Endothelial cell of umbilical vein (primary cell): ENCODE data around the gene FAM3A. TPM values are rescaled to one million over a fixed set of nuclear protein-coding genes. Genes with fewer than 3 reads are reported as not detected.

Experiments used
- BruUV-seq: library from RNA; stranded (reverse); fragments of 400-500 nt; replicated peaks from 2 replicates; lab custom pipeline; 2021; lab: Mats Ljungman, UMichigan
- CTCF ChIA-PET: fragments of 300-600, 350-600 bp; sonication (Branson Sonifier 250); formaldehyde crosslinking; loops from one replicate; lab custom pipeline; 2021; ENCODE audit warnings: antibody characterized with exemption, inconsistent platforms; lab: Charles Lee
- POLR2A ChIA-PET: fragments of 300-600, 350-600 bp; sonication (Branson Sonifier 250); formaldehyde crosslinking; loops from one replicate; lab custom pipeline; 2021; ENCODE audit warnings: antibody characterized with exemption, inconsistent platforms; lab: Charles Lee
- DNase-seq: peaks from one replicate; pipeline ENCODE4 v3.0.0-alpha.2; 2011; ENCODE audit warnings: low read depth, low spot score
- FAIRE-seq: peaks from 2 replicates; lab custom pipeline; 2011; peaks lifted over from hg19 to GRCh38; lab: Jason Lieb, UNC
- H2AFZ ChIP-seq: 2 replicates; pipeline ENCODE4 v1.6.0; 2012; ENCODE audit warnings: low read depth, low read length, control low read depth, inconsistent platforms
- H3K27ac ChIP-seq: 2 replicates; pipeline ENCODE4 v1.5.1; 2011; ENCODE audit warnings: low read depth, mild to moderate bottlenecking, control low read depth, low read length, moderate library complexity; ENCODE audit not compliant: insufficient read depth
- H3K27me3 ChIP-seq, 2 experiments: 2 replicates each; pipeline versions ENCODE4 v1.6.0 to v1.6.1; 2011; ENCODE audit warnings: low read length in 2 of 2, mixed read lengths in 1 of 2; ENCODE audit not compliant: control insufficient read depth in 2 of 2, insufficient read depth in 2 of 2
- H3K36me3 ChIP-seq, 2 experiments: 2 replicates in 1 of 2; 3 replicates in 1 of 2; pipeline ENCODE4 v1.5.1; 2011; ENCODE audit warnings: low read length in 2 of 2, mild to moderate bottlenecking in 1 of 2, moderate library complexity in 1 of 2; ENCODE audit not compliant: control insufficient read depth in 2 of 2, insufficient read depth in 2 of 2; ENCODE audit errors: extremely low read depth in 1 of 2
- H3K4me1 ChIP-seq: 3 replicates; pipeline ENCODE4 v1.5.1; 2011; ENCODE audit warnings: mild to moderate bottlenecking, low read length; ENCODE audit not compliant: control insufficient read depth, insufficient read depth; ENCODE audit errors: extremely low read depth
- H3K4me2 ChIP-seq: 2 replicates; pipeline ENCODE4 v1.6.1; 2011; ENCODE audit warnings: low read length, control low read depth, mixed read lengths; ENCODE audit not compliant: insufficient read depth
- H3K4me3 ChIP-seq, 3 experiments: fragments of 200-600 bp in 1 of 3; sonication (generic), shearing (Covaris generic) in 1 of 3; replicated peaks in 1 of 3; 2 replicates each; pipeline ENCODE4 v1.5.1; 2011 to 2016; ENCODE audit warnings: control low read depth in 3 of 3, low read length in 3 of 3, mild to moderate bottlenecking in 2 of 3, inconsistent platforms in 1 of 3, low read depth in 1 of 3, moderate library complexity in 1 of 3; ENCODE audit not compliant: insufficient read depth in 1 of 3
- H3K79me2 ChIP-seq: 2 replicates; pipeline ENCODE4 v1.6.0; 2012; ENCODE audit warnings: low read length, inconsistent platforms; ENCODE audit not compliant: control insufficient read depth, insufficient read depth
- H3K9ac ChIP-seq: replicated peaks from 2 replicates; pipeline ENCODE3; 2011; ENCODE audit warnings: low read length, control low read depth; ENCODE audit not compliant: insufficient read depth; ENCODE audit errors: extremely low read depth
- H3K9me1 ChIP-seq: replicated peaks from 3 replicates; pipeline ENCODE4 v1.6.0; 2011; ENCODE audit warnings: mild to moderate bottlenecking, low read length; ENCODE audit not compliant: control insufficient read depth, insufficient read depth; ENCODE audit errors: extremely low read depth
- H3K9me3 ChIP-seq: replicated peaks from 2 replicates; pipeline ENCODE4 v1.5.1; 2012; ENCODE audit warnings: low read length, inconsistent platforms; ENCODE audit not compliant: control insufficient read depth, insufficient read depth
- H4K20me1 ChIP-seq: replicated peaks from 2 replicates; pipeline ENCODE3; 2011; ENCODE audit warnings: mild to moderate bottlenecking, low read length; ENCODE audit not compliant: control insufficient read depth, insufficient read depth; ENCODE audit errors: extremely low read depth
- POLR2A ChIP-seq: IDR thresholded peaks from 2 replicates; pipeline ENCODE4 v1.6.1; 2012; ENCODE audit warnings: low read depth, mild to moderate bottlenecking, control low read depth, low read length
- POLR2AphosphoS5 ChIP-seq: IDR thresholded peaks from 2 replicates; pipeline ENCODE4 v1.6.1; 2012; ENCODE audit warnings: low read depth, mild to moderate bottlenecking, control low read depth, low read length, moderate library complexity; ENCODE audit not compliant: insufficient read depth
- dilution Hi-C: fragments of 300-500 bp; cut with MboI; formaldehyde crosslinking; loops from one replicate; pipeline ENCODE4 v1.15.0; 2019; ENCODE audit warnings: low sequenced_read_pairs; ENCODE audit not compliant: extremely low pct_ligation_motif_present
- intact Hi-C: fragments of 100-400 bp; cut with micrococcal nuclease; formaldehyde crosslinking; loops from one replicate; pipeline ENCODE4 v1.10.0; 2022
- polyA plus RNA-seq, 4 experiments: library from polyadenylated mRNA; depleted of rRNA in 3 of 4; stranded (reverse) in 3 of 4; unstranded in 1 of 4; fragments of >200 nt; gene quantifications; 2 replicates each; pipeline versions ENCODE4 v1.2.1 to v1.2.3, GENCODE V29; 2011 to 2012; ENCODE audit warnings: missing spikeins in 1 of 4
- total RNA-seq: library from RNA; stranded (reverse); gene quantifications from 2 replicates; pipeline ENCODE4 v1.2.3, GENCODE V29; 2021
- TF ChIP-seq, protein P1 (sequence below): IDR thresholded peaks from 2 replicates; pipeline ENCODE4 v1.6.1; 2011; ENCODE audit not compliant: insufficient read depth, insufficient read length
- TF ChIP-seq, protein P2 (sequence below), 2 donors: IDR thresholded peaks; 1 replicate in 1 of 2; 2 replicates in 1 of 2; pipeline ENCODE4 v1.5.1; 2011; ENCODE audit warnings: low read length in 2 of 2, mild to moderate bottlenecking in 2 of 2, moderate library complexity in 2 of 2, control low read depth in 1 of 2, inconsistent platforms in 1 of 2, low read depth in 1 of 2; ENCODE audit not compliant: insufficient read depth in 1 of 2; ENCODE audit errors: extremely low read depth in 1 of 2

The FAM3A gene
- total and polyA plus RNA-seq, 2 donors (not counting 3 experiments of a cell fraction or from before 2014, with no cell fraction given): 32.0 to 42.9 TPM

DNA sequence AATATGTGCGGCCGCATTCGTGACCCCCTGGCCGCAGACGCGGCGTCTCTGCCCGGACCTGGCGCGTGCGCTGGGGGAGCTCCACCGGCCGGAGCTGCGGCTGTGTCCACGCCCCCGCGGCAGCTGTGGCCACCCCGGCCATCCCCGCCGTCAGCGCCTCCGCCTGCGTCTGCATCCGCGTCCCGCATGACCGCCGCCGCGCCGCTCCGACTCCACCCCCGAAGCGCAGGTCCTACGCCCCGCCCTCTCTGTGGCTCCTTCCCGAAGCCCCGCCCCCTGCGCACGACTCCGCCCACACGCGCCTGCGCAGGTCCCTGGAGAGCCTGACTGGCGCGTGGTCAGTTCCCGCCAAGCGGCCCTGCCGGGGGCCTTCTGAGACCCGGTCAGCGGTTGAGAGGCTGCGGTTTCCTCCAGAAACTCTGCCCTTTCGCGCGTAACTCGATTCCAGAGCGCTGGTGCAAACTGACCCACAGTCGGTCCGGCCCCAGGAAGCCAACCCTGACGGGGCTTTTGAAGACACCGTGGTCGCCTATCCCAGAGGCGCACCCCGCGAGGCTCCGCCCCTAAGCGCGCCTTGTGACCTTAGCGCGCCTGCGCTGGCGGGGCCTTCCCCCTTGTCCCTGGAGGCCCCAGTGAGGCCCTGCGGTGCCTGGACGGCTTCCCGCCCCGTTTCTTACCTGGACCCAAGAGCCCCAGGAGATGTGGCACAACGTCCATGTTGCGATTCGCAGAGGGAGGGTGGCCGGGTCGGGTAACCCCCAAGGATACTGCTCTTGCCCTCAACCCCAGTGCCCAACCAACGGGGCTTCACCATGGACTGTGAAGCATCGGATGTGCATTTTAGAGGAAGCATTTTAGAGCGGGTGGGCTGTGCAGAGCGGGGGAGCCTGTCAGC is 37.1 kb downstream of the FAM3A start, which contains the start of gene LAGE3:
LAGE3 (minus strand) TSS at position 554 of the 895 bp plus-strand sequence; CDS start at position 188, 366 bp downstream.
- H3K27ac ChIP-seq: peak within 1 kb of the TSS; percentile 41
- dilution Hi-C loops (no loop called here), intact Hi-C loops (loop anchor here (2.0 to 5.0 kb wide), 3 partner anchors 20 to 38 kb away; partner anchors contain the start of genes FAM3A, FAM50A and PLXNA3)
- peak within 1 kb of the TSS; percentile 76 for H3K4me2 ChIP-seq
- FAIRE-seq (peak; percentile 84), DNase-seq (peak; percentile 92)
- H3K4me1 ChIP-seq: peaks cover 9% of the 10 kb centered on the region
- H3K9me1 ChIP-seq: no peaks in the 10 kb centered on the region
- POLR2A ChIA-PET: interaction anchor here (0.7 to 1.1 kb wide), 3 partner anchors 8 to 57 kb away, joined by 3 to 7 read pairs (median 7); partner anchors contain the start of gene SLC10A3
- no peaks in the 10 kb centered on the region for H3K79me2 ChIP-seq
- TF ChIP-seq POLR2A (peak; percentile 25), POLR2AphosphoS5 (peak; percentile 58)
- TF ChIP-seq, protein P1, sequence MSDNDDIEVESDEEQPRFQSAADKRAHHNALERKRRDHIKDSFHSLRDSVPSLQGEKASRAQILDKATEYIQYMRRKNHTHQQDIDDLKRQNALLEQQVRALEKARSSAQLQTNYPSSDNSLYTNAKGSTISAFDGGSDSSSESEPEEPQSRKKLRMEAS: peak; percentile 47
- TF ChIP-seq, protein P2, sequence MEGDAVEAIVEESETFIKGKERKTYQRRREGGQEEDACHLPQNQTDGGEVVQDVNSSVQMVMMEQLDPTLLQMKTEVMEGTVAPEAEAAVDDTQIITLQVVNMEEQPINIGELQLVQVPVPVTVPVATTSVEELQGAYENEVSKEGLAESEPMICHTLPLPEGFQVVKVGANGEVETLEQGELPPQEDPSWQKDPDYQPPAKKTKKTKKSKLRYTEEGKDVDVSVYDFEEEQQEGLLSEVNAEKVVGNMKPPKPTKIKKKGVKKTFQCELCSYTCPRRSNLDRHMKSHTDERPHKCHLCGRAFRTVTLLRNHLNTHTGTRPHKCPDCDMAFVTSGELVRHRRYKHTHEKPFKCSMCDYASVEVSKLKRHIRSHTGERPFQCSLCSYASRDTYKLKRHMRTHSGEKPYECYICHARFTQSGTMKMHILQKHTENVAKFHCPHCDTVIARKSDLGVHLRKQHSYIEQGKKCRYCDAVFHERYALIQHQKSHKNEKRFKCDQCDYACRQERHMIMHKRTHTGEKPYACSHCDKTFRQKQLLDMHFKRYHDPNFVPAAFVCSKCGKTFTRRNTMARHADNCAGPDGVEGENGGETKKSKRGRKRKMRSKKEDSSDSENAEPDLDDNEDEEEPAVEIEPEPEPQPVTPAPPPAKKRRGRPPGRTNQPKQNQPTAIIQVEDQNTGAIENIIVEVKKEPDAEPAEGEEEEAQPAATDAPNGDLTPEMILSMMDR (IDR thresholded peaks at IDR 0.05; ENCODE audit: extremely low read depth in 1 of 2, insufficient read depth in 1 of 2, low read depth in 1 of 2, low read length in 2 of 2): no peak
- H4K20me1 ChIP-seq: no peaks in the 10 kb centered on the region
- CTCF ChIA-PET: no interaction called here
- no TSS peak for BruUV-seq
- peak within 1 kb of the TSS; percentile 47 for H3K9ac ChIP-seq
- H2AFZ ChIP-seq: peak within 1 kb of the TSS; percentile 76
- no peaks in the 10 kb centered on the region for H3K27me3 ChIP-seq
- no peaks in the 10 kb centered on the region for H3K36me3 ChIP-seq
- H3K9me3 ChIP-seq: no peaks in the 10 kb centered on the region
- peak within 1 kb of the TSS; percentile 39 to 56 (median 48) for H3K4me3 ChIP-seq
